Right lobe of liver (tissue), 6 donors: ENCODE data around the gene C11orf21. TPM values are rescaled to one million over a fixed set of nuclear protein-coding genes. Genes with fewer than 3 reads are reported as not detected.

Experiments used
- ATAC-seq, 4 donors: fragments of 200-7000 bp; cut with Tn5 transposase; one replicate each; pipeline ENCODE4 v1.9.1; 2020; ENCODE audit warnings: mild to moderate bottlenecking in 4 of 4, moderate library complexity in 4 of 4
- DNase-seq, 3 donors: peaks; one replicate each; pipeline ENCODE4 v3.0.0-alpha.2; 2020
- H3K27ac ChIP-seq, 3 donors: fragments of 200-600 bp; one replicate each; pipeline ENCODE4 v1.8.0; 2022
- H3K27me3 ChIP-seq, 2 donors: fragments of 200-600 bp; one replicate each; pipeline ENCODE4 v1.8.0; 2022
- H3K36me3 ChIP-seq, 4 donors: fragments of 200-600 bp; sonication (generic) in 1 of 4; one replicate each; pipeline versions ENCODE4 v1.5.1 to v1.8.0; 2017 to 2022; ENCODE audit warnings: control low read depth in 1 of 4
- H3K4me1 ChIP-seq, 4 donors: fragments of 200-600 bp; sonication (generic) in 1 of 4; one replicate each; pipeline versions ENCODE4 v1.5.1 to v1.8.0; 2017 to 2022; ENCODE audit warnings: control low read depth in 1 of 4
- H3K4me3 ChIP-seq, 3 donors: fragments of 200-600 bp; one replicate each; pipeline ENCODE4 v1.8.0; 2022
- H3K9me3 ChIP-seq, 4 donors: fragments of 200-600 bp; sonication (generic) in 1 of 4; one replicate each; pipeline versions ENCODE4 v1.5.1 to v1.8.0; 2017 to 2022; ENCODE audit warnings: control low read depth in 1 of 4
- CTCF ChIP-seq, 4 donors: fragments of 200-600 bp in 3 of 4; fragments of 450-650 bp in 1 of 4; IDR thresholded peaks; one replicate each; pipeline versions ENCODE4 v1.5.1 to v1.8.0; 2016 to 2022; ENCODE audit warnings: antibody characterized with exemption in 4 of 4, mild to moderate bottlenecking in 2 of 4
- POLR2A ChIP-seq: fragments of 450-650 bp; IDR thresholded peaks from one replicate; pipeline ENCODE4 v1.6.1; 2017; ENCODE audit warnings: antibody characterized with exemption, mild to moderate bottlenecking
- WGBS: methylation state at CpG from one replicate; pipeline ENCODE4 v1.1.6; 2018; ENCODE audit warnings: low coverage, low lambda C conversion rate; ENCODE audit not compliant: insufficient coverage; ENCODE audit errors: missing lambda C conversion rate; 5-methylcytosine and 5-hydroxymethylcytosine counted together
- intact Hi-C, 2 donors: fragments of 100-400 bp; cut with DNase I; formaldehyde crosslinking; loops; one replicate each; pipeline versions ENCODE4 v1.11.2 to v1.14.1; 2022
- total RNA-seq, 6 experiments: library from RNA; depleted of rRNA in 2 of 6; stranded (reverse); fragments of >200 nt in 2 of 6; fragmentation: NEBNext Ultra II Directional in 3 of 6; extraction: Animal tissue kit (Norgen Biotek cat#: 25700) in 3 of 6; gene quantifications; one replicate each; pipeline versions ENCODE4 v1.1.0 to v1.2.4, GENCODE V29; 2016 to 2023
- donor health status: DM: no; HTN: yes; CAD: no.
- donor health status: DM: no; HTN: no; CAD: no.
- donor health status: DM: no; HTN: no; CAD: no.
- donor health status: DM: no; HTN: yes; CAD: no.
- donor health status: DM: no; HTN: yes; CAD: no.

The C11orf21 gene
- total RNA-seq, 6 experiments from 2014 or later: 0.25 to 0.51 (median 0.39) TPM

GRCh38 chr11:2297623-2298030 lies 4.1 kb downstream of the C11orf21 start:
- H3K9me3 ChIP-seq: no peaks in the 10 kb centered on the region
- no peaks in the 10 kb centered on the region for H3K27me3 ChIP-seq
- no peak overlapping the region for H3K4me3 ChIP-seq
- no peak for DNase-seq
- no peak for TF ChIP-seq POLR2A
- TF ChIP-seq CTCF (IDR thresholded peaks at IDR 0.05): no peak
- no peaks in the 10 kb centered on the region for H3K36me3 ChIP-seq
- WGBS: 29% methylated on average over 1 of the region's 1 CpG
- no peaks in the 10 kb centered on the region for H3K4me1 ChIP-seq
- intact Hi-C loops: loop anchor here in 1 of 2 donors (5.0 kb wide), 1 partner anchor 100 kb away; no protein-coding TSS in a partner anchor
- H3K27ac ChIP-seq: no peak overlapping the region
- ATAC-seq: no peak

GRCh38 chr11:2296913-2297622 lies 4.7 kb downstream of the C11orf21 start:
- Histone ChIP-seq H3K27ac (no peak overlapping the region), H3K9me3 (no peaks in the 10 kb centered on the region), H3K36me3 (no peaks in the 10 kb centered on the region), H3K4me1 (no peaks in the 10 kb centered on the region), H3K27me3 (no peaks in the 10 kb centered on the region), H3K4me3 (no peak overlapping the region)
- intact Hi-C loops: loop anchor here in 1 of 2 donors (5.0 kb wide), 1 partner anchor 100 kb away; no protein-coding TSS in a partner anchor
- ATAC-seq (no peak), DNase-seq (peak in 1 of 3 donors; percentile 36)
- WGBS: 62% methylated on average over 3 of the region's 13 CpGs
- TF ChIP-seq CTCF (IDR thresholded peaks at IDR 0.05) (no peak), POLR2A (no peak)

GRCh38 chr11:2295971-2296912 lies 5.5 kb downstream of the C11orf21 start:
- no peak for ATAC-seq
- 31% methylated on average over 3 of the region's 17 CpGs for WGBS
- no peaks in the 10 kb centered on the region for H3K27me3 ChIP-seq
- intact Hi-C loops: loop anchor here in 1 of 2 donors (5.0 kb wide), 1 partner anchor 99 kb away; no protein-coding TSS in a partner anchor
- no peak overlapping the region for H3K27ac ChIP-seq
- H3K9me3 ChIP-seq: no peaks in the 10 kb centered on the region
- H3K4me1 ChIP-seq: no peaks in the 10 kb centered on the region
- TF ChIP-seq POLR2A: no peak
- DNase-seq: peak in 2 of 3 donors; percentile 38 to 42
- H3K36me3 ChIP-seq: no peaks in the 10 kb centered on the region
- no peak overlapping the region for H3K4me3 ChIP-seq

GRCh38 chr11:2294926-2295290 lies 6.8 kb downstream of the C11orf21 start:
- no peak for DNase-seq
- Histone ChIP-seq H3K9me3 (no peaks in the 10 kb centered on the region), H3K27ac (no peak overlapping the region), H3K4me3 (no peak overlapping the region), H3K4me1 (no peaks in the 10 kb centered on the region), H3K27me3 (no peaks in the 10 kb centered on the region), H3K36me3 (no peaks in the 10 kb centered on the region)
- intact Hi-C loops: loop anchor here in 1 of 2 donors (5.0 kb wide), 1 partner anchor 98 kb away; no protein-coding TSS in a partner anchor
- WGBS: 100% methylated on average over 1 of the region's 8 CpGs
- TF ChIP-seq POLR2A (no peak), CTCF (IDR thresholded peaks at IDR 0.05) (no peak)
- no peak for ATAC-seq
